ENCODE data around the gene NID2.

- TF ChIP-seq CTCF (conservative IDR thresholded peaks at IDR 0.05; ENCODE audit: low read depth, low read length) (no peak), POLR2A (IDR thresholded peaks at IDR 0.05; ENCODE audit: low read depth, low read length) (no peak), RFX5 (IDR thresholded peaks at IDR 0.05; ENCODE audit: low read depth, low read length) (no peak), CEBPB (IDR thresholded peaks at IDR 0.05; ENCODE audit: low read depth, low read length) (no peak), USF2 (IDR thresholded peaks at IDR 0.05; ENCODE audit: low read depth, low read length) (no peak), RAD21 (IDR thresholded peaks at IDR 0.05; ENCODE audit: low read length) (no peak), BHLHE40 (IDR thresholded peaks at IDR 0.05; ENCODE audit: low read depth, low read length) (no peak), RCOR1 (IDR thresholded peaks at IDR 0.05; ENCODE audit: insufficient replicate concordance, low read length) (no peak), MXI1 (IDR thresholded peaks at IDR 0.05; ENCODE audit: borderline replicate concordance, low read depth, low read length) (no peak), SMC3 (IDR thresholded peaks at IDR 0.05; ENCODE audit: low read depth, low read length) (no peak), CHD1 (IDR thresholded peaks at IDR 0.05; ENCODE audit: low read depth, low read length) (no peak), MAFK (IDR thresholded peaks at IDR 0.05; ENCODE audit: low read depth, low read length) (no peak), NFE2L2 (IDR thresholded peaks at IDR 0.05; ENCODE audit: low read depth, low read length) (no peak)
Measured at GRCh38 chr14:52103416-52103815, 34.6 kb upstream of the NID2 start.
